SW 1271 (cell line): ENCODE results near the gene CDC42EP4.

Experiments
- DNase-seq, 2 experiments: peaks; one replicate each; lab custom pipeline; 2025; lab: John Stamatoyannopoulos, UW

Gene CDC42EP4

DNA sequence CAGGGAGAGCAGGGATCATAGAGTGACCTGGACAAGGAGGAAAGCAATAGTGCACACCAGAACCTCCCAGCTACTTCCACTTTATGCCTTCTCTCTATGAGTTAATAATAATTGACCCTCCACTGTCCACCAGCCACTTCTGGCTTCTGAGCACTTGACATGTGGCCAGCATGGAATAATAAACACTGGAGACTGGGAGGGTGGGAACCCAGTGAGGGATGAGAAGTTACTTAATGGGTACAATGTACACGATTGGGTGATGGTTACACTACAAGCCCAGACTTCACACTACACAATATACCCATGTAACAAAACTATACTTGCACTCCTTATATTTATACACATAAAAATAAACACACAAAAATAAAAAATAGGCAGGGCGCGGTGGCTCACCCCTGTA is 11.4 kb downstream of the CDC42EP4 start:
- no peak for DNase-seq

- no peak for DNase-seq
Measured at GRCh38 chr17:73297934-73298861, 13.6 kb downstream of the CDC42EP4 start.

DNA sequence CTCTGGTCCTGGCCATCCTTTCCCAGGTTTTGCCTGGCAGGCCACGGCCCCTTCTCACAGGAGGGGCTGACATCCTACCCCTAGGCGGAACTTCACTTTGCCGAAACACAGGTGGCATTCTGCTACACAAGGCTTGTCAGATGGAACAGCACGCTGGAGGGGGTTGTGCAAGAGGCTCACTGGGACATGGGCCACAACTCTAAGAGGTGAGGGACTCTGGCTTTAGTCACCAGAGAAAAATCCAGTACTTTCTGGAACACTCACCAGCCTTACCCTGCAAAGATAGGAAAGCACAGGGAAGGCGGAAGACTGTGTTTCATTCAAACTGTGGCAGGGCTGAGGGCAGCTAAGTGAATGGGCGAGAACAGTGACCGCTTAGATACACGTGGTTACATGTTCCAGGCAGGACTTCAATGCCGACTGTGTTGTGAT is 18.3 kb downstream of the CDC42EP4 start:
- DNase-seq: peak; percentile 23 to 48

- no peak for DNase-seq
Measured at GRCh38 chr17:73293031-73293430, 18.8 kb downstream of the CDC42EP4 start.

- DNase-seq: peak; percentile 28 to 68
Measured at GRCh38 chr17:73292031-73292531, 19.7 kb downstream of the CDC42EP4 start.

GRCh38 chr17:73291260-73291801 is 20.5 kb downstream of the CDC42EP4 start:
- peak in 1 of 2 experiments; percentile 73 for DNase-seq

GRCh38 chr17:73290399-73291259 is 21.2 kb downstream of the CDC42EP4 start:
- DNase-seq: no peak

GRCh38 chr17:73289549-73290254 is 22.1 kb downstream of the CDC42EP4 start:
- DNase-seq: no peak

GRCh38 chr17:73288534-73289302 is 23.1 kb downstream of the CDC42EP4 start:
- no peak for DNase-seq

- no peak for DNase-seq
Measured at GRCh38 chr17:73286863-73287296, 24.9 kb downstream of the CDC42EP4 start.

DNA sequence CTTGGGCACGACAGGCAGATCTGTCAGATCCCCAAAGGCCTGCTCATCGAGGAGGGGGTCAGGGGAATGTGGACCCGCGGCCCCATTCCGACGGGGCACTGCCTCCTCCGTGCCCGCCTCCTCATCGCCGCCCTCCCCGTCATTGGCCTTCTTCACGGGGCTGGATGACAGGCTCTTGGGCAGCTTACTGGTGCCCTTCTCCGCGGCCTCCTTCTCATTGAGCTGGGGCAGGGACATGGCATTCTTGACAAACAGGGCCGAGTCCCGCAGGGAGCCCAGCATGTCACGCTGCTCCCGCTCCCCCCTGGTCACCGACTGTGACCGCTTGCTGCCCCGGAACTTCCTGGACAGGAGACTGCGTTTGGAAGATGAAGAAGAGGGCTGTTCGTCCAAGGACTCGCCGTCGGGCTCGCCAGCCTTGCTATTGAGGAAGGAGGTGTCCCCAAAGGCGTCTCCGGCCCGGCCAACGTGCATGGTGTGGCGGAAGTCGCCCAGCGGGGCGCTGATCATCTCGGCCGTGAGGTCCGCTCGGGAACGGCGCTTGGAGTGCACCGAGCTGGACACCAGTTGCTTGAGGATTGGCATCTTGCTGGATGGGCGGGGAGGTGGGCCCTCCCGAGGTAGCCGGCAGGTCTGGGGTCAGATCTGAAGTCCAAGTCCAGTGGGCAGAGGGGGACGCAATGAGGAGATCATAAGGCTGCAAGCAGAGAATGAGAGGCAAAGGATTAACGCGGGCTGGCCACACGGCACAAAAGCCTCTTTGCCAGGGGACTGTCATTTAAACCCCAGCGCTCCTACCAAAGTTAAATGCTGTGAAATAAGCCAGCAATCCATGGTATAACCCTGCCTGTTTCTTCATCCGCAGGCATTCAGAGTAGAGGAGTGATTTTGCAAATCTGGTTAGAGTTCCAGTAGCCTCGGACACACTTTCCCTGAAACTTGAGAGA is 25.6 kb downstream of the CDC42EP4 start:
- DNase-seq: no peak

GRCh38 chr17:73285603-73285908 is 26.2 kb downstream of the CDC42EP4 start:
- no peak for DNase-seq

DNA sequence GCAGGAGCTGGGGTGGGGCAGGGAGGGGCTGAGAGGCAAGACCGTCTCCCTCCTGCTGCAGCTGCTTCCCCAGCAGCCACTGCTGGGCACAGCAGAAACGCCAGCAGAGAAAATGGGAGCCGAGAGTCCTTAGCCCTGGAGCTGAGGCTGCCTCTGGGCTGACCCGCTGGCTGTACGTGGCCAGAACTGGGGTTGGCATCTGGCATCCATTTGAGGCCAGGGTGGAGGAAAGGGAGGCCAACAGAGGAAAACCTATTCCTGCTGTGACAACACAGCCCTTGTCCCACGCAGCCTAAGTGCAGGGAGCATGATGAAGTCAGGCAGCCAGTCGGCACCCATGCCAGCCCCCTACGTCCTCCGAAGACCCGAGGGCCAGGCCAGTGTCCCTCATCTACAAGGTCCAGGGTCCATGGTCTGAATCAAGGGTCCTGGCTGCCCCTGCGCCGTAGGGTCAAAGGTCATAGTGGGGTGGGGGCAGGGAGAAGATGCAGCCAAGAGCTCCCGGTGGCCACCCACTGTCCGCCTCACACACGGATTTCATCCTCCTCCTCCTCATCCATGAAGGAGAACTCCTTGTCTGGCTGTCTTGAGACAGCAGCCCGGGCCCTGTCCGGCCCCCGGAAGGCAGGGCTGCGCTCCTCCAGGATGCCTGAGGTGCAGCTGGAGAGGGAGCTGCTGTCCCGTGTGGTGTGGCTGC is 26.7 kb downstream of the CDC42EP4 start:
- DNase-seq: no peak

DNA sequence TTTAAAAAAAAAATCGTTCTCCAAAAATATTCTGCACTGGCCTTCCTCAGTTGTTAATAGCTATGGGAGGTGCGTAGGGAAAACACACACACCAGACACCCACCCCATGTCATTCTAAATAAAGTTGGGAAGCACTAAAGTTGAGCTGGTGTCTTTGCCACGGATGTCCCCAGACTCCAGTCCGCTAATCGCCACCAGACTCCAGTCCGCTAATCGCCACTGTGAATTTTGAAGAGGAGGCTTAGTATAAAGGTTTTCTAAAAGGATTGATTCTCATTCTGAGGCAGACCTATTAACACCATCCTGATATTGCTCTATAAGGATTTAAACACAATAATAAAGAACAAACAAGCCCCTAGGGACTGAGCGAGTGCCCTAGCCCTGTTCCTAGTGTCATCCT is 27.4 kb downstream of the CDC42EP4 start:
- no peak for DNase-seq

DNA sequence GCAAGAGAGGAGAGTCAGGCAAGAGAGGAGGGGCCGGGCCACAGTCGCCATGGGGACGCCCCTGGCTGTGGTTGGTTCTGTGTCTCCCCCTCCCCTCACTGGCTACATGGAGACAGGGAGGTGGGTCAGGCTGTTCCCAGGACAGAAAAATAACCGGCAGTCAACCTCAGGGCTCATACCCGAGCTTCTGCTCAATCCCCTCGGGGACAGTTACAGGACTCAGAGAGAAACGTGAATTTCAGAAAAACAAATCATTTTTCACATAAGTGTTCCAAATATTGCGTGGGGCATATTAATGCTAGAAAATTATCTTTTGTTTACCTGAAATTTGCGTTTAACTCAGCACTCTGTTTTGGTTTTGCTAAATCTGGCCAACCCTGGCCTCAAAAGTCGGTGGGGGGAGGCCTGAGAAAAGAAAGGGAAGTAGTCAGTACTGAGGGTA is 27.9 kb downstream of the CDC42EP4 start:
- no peak for DNase-seq

DNA sequence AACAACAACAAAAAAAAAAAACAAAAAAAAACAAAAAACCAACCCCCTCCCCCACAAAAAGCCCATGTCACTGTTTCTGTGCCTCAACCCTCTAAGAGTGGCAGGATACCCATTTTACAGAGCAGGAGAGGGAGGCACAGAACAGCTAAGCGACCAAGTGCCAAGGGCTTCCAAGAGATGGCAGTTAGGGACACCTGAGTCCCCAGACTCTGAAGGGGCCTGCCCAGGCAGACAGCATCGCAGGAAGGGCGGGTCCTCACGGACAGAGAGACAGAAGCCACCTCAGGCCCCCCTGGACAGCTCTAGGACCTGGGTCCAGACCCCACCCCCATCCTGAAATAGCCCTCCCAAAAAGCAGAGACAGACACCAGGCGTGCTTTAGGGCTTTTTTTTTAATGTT is 28.6 kb downstream of the CDC42EP4 start:
- no peak for DNase-seq

DNA sequence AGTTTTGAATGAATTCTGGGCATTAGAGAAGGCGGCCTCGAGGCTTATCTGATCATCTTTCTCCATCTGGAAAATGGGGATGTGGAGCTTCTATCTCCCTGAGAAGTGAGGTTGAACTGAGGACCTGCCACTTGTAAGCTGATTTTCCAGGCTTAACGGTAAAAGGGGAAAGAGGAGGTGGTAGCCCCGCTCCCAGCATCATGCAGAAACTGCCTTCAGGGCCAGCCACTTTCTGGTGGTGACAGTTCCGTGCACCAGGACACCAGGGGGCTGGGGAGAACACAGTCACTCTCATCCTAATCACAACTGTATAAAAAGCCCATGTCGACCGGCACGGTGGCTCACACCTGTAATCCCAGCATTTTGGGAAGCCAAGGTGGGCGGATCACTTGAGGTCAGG is 29.2 kb downstream of the CDC42EP4 start:
- no peak for DNase-seq

DNA sequence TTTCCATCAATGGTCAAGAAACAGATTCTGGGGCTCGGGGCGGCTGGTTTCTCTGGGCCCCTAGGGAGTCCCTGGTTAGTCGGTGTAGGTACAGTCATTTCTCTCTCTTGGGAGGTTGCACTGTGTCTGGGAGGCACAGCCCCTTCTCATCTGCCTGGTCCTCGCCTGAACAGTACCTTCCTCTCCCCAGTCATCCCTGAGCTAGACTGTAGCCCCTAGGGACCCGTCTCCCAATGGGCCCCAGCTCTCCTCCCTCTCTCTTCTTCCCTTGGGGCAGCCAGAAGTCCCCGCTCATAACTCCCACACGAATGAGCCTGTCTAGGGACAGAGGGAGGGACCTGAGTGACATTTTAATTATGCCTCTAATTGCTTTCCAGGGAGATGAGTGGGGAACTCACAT is 29.9 kb downstream of the CDC42EP4 start:
- no peak for DNase-seq

DNA sequence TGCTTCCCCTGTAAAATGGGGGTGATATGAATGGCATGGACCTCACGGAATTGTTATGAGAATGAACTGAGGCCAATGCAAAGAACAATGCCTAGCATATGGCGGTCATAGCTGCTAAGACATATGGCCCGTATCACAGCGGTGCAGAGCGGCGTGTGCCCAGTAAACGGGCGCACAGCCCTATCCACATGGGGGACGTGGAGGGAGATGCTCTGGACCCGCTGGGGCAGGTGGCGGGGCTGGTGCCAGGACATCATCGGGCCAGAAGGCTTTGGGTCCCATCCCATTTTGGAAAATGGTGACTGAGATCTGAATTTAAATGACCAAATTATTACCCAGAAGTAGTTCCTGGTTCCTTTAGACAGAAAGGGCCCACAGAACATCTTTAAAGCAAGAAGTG is 31.6 kb downstream of the CDC42EP4 start:
- no peak for DNase-seq
